H9 (cell line): Measurements from ENCODE around the gene EFCAB12. TPM values are rescaled to one million over a fixed set of nuclear protein-coding genes. Genes with fewer than 3 reads are reported as not detected.

ENCODE experiments used
- DNase-seq: peaks from one replicate; pipeline ENCODE4 v3.0.0-alpha.2; 2017
- H2AFZ ChIP-seq: one replicate; pipeline ENCODE4 v1.6.1; 2013; ENCODE audit warnings: mild to moderate bottlenecking, low read length, control low read depth, moderate library complexity
- H2AK5ac ChIP-seq: 2 replicates; pipeline ENCODE4 v1.6.1; 2013; ENCODE audit warnings: low read length, control low read depth, mixed read lengths; ENCODE audit not compliant: insufficient read length
- H2BK120ac ChIP-seq: one replicate; pipeline ENCODE4 v1.6.1; 2013; ENCODE audit warnings: low read depth, mild to moderate bottlenecking, low read length, control low read depth, inconsistent platforms; ENCODE audit not compliant: poor library complexity, severe bottlenecking
- H2BK12ac ChIP-seq: 2 replicates; pipeline ENCODE4 v1.6.1; 2013; ENCODE audit warnings: low read length, control low read depth, mixed read lengths, low read depth; ENCODE audit not compliant: insufficient read length
- H2BK15ac ChIP-seq: 2 replicates; pipeline ENCODE4 v1.6.1; 2013; ENCODE audit warnings: low read depth, low read length, control low read depth
- H2BK20ac ChIP-seq: one replicate; pipeline ENCODE4 v1.6.1; 2013; ENCODE audit warnings: low read depth, mild to moderate bottlenecking, low read length, control low read depth, inconsistent platforms; ENCODE audit not compliant: poor library complexity, severe bottlenecking
- H2BK5ac ChIP-seq: 2 replicates; pipeline ENCODE4 v1.6.1; 2013; ENCODE audit warnings: low read length, control low read depth, mixed read lengths; ENCODE audit not compliant: insufficient read length
- H3K14ac ChIP-seq: 2 replicates; pipeline ENCODE4 v1.6.1; 2013; ENCODE audit warnings: low read length, control low read depth; ENCODE audit not compliant: insufficient read depth
- H3K18ac ChIP-seq: 2 replicates; pipeline ENCODE4 v1.6.1; 2013; ENCODE audit warnings: low read depth, mild to moderate bottlenecking, mixed read lengths, low read length, control low read depth; ENCODE audit not compliant: insufficient read length
- H3K23ac ChIP-seq: 2 replicates; pipeline ENCODE4 v1.6.1; 2013; ENCODE audit warnings: low read length, control low read depth, mixed read lengths, low read depth; ENCODE audit not compliant: insufficient read length
- H3K23me2 ChIP-seq: 2 replicates; pipeline ENCODE4 v1.6.1; 2013; ENCODE audit warnings: low read depth, mild to moderate bottlenecking, mixed read lengths, low read length, control low read depth; ENCODE audit not compliant: insufficient read length, poor library complexity, severe bottlenecking
- H3K27ac ChIP-seq: 2 replicates; pipeline ENCODE4 v1.5.1; 2013; ENCODE audit warnings: low read length, control low read depth, mixed read lengths, low read depth; ENCODE audit not compliant: insufficient read length
- H3K27me3 ChIP-seq: 2 replicates; pipeline ENCODE4 v1.6.1; 2013; ENCODE audit warnings: low read length, control low read depth, inconsistent platforms; ENCODE audit not compliant: insufficient read depth
- H3K4ac ChIP-seq: 2 replicates; pipeline ENCODE4 v1.6.1; 2013; ENCODE audit warnings: low read depth, mild to moderate bottlenecking, control low read depth, inconsistent platforms, low read length, moderate library complexity
- H3K4me1 ChIP-seq: 2 replicates; pipeline ENCODE4 v1.6.1; 2013; ENCODE audit warnings: low read length, control low read depth, inconsistent platforms; ENCODE audit not compliant: insufficient read depth
- H3K4me2 ChIP-seq: 2 replicates; pipeline ENCODE4 v1.6.1; 2013; ENCODE audit warnings: low read length, control low read depth, mixed read lengths; ENCODE audit not compliant: insufficient read length, insufficient read depth
- H3K56ac ChIP-seq: 2 replicates; pipeline ENCODE4 v1.6.1; 2013; ENCODE audit warnings: low read depth, mild to moderate bottlenecking, mixed read lengths, low read length, control low read depth; ENCODE audit not compliant: insufficient read length
- H3K79me1 ChIP-seq: 2 replicates; pipeline ENCODE4 v1.6.1; 2013; ENCODE audit warnings: low read depth, mild to moderate bottlenecking, moderate library complexity, low read length, control low read depth, inconsistent platforms; ENCODE audit not compliant: insufficient read depth, poor library complexity, severe bottlenecking
- H3K79me2 ChIP-seq: 2 replicates; pipeline ENCODE4 v1.6.1; 2013; ENCODE audit warnings: low read length, control low read depth, inconsistent platforms; ENCODE audit not compliant: insufficient read depth
- H3K9ac ChIP-seq: 2 replicates; pipeline ENCODE4 v1.6.1; 2013; ENCODE audit warnings: low read length, control low read depth, mixed read lengths; ENCODE audit not compliant: insufficient read length; ENCODE audit errors: extremely low read depth
- H3K9me3 ChIP-seq: one replicate; pipeline ENCODE4 v1.6.1; 2013; ENCODE audit warnings: low read depth, low read length, inconsistent platforms; ENCODE audit not compliant: control insufficient read depth
- H3T11ph ChIP-seq: one replicate; pipeline ENCODE4 v1.6.1; 2013; ENCODE audit warnings: mild to moderate bottlenecking, low read length, control low read depth, inconsistent platforms
- H4K20me1 ChIP-seq: one replicate; pipeline ENCODE4 v1.6.1; 2013; ENCODE audit not compliant: control insufficient read depth, insufficient read length, insufficient read depth
- H4K5ac ChIP-seq: 2 replicates; pipeline ENCODE4 v1.6.1; 2013; ENCODE audit warnings: low read depth, mild to moderate bottlenecking, mixed read lengths, low read length, control low read depth; ENCODE audit not compliant: insufficient read length
- H4K8ac ChIP-seq: replicated peaks from 2 replicates; pipeline ENCODE4 v1.6.1; 2013; ENCODE audit warnings: low read length, control low read depth, mixed read lengths, low read depth; ENCODE audit not compliant: insufficient read length
- H4K91ac ChIP-seq: 2 replicates; pipeline ENCODE4 v1.6.1; 2013; ENCODE audit warnings: low read depth, mild to moderate bottlenecking, moderate library complexity, mixed read lengths, low read length, control low read depth; ENCODE audit not compliant: insufficient read length
- H3K27ac Mint-ChIP-seq, 3 experiments: 2 replicates in 2 of 3; 3 replicates in 1 of 3; pipeline ENCODE4 v1.8.0; 2020 to 2021; ENCODE audit warnings: mixed read lengths in 3 of 3, mild to moderate bottlenecking in 1 of 3, moderate library complexity in 1 of 3
- H3K27me3 Mint-ChIP-seq: 2 replicates; pipeline ENCODE4 v1.8.0; 2021; ENCODE audit warnings: low read depth, mild to moderate bottlenecking, moderate library complexity, mixed read lengths
- H3K36me3 Mint-ChIP-seq, 3 experiments: 2 replicates in 2 of 3; 3 replicates in 1 of 3; pipeline ENCODE4 v1.8.0; 2020 to 2021; ENCODE audit warnings: low read depth in 3 of 3, mixed read lengths in 3 of 3; ENCODE audit not compliant: insufficient read depth in 1 of 3
- H3K4me1 Mint-ChIP-seq, 2 experiments: 2 replicates each; pipeline ENCODE4 v1.8.0; 2020; ENCODE audit warnings: mixed read lengths in 2 of 2
- H3K4me3 Mint-ChIP-seq, 2 experiments: 2 replicates in 1 of 2; 3 replicates in 1 of 2; pipeline ENCODE4 v1.8.0; 2020 to 2021; ENCODE audit warnings: mild to moderate bottlenecking in 2 of 2, mixed read lengths in 2 of 2, moderate library complexity in 1 of 2
- H3K9me3 Mint-ChIP-seq, 2 experiments: 2 replicates in 1 of 2; 3 replicates in 1 of 2; pipeline ENCODE4 v1.8.0; 2020; ENCODE audit warnings: mild to moderate bottlenecking in 2 of 2, mixed read lengths in 2 of 2, moderate library complexity in 1 of 2
- CTCF ChIP-seq: fragments of 200-600 bp; sonication (generic); conservative IDR thresholded peaks from 3 replicates; pipeline ENCODE4 v1.8.0; 2021; ENCODE audit warnings: antibody characterized with exemption, mild to moderate bottlenecking
- WGBS: extraction: QIAGEN DNeasy Blood & Tissue Kit; methylation state at CpG from one replicate; pipeline ENCODE4 v1.1.7; 2013; ENCODE audit warnings: missing lambda C conversion rate, low lambda C conversion rate, mixed read lengths; ENCODE audit not compliant: insufficient read length; ENCODE audit errors: extremely low coverage; 5-methylcytosine and 5-hydroxymethylcytosine counted together
- total RNA-seq: library from RNA; stranded (reverse); gene quantifications from 2 replicates; pipeline ENCODE4 v1.2.1, GENCODE V29; 2021

The EFCAB12 gene
- total RNA-seq, 1 experiment from 2014 or later: 0.28 TPM

- no peak overlapping the region for H2BK12ac ChIP-seq
- no peak overlapping the region for H3K23ac ChIP-seq
- DNase-seq: no peak
- no peak overlapping the region for H4K8ac ChIP-seq
- no peak overlapping the region for H2BK120ac ChIP-seq
- H3K18ac ChIP-seq: no peak overlapping the region
- no peak overlapping the region for H3K4me2 ChIP-seq
- no peak overlapping the region for H3T11ph ChIP-seq
- H3K23me2 ChIP-seq: no peaks in the 10 kb centered on the region
- H2BK5ac ChIP-seq: no peak overlapping the region
- no peaks in the 10 kb centered on the region; the same call in 1 of the 2 replicates for H3K79me2 ChIP-seq
- H2AK5ac ChIP-seq: no peak overlapping the region
- H3K4me1 Mint-ChIP-seq: peaks cover 23 to 24% of the 10 kb centered on the region in 2 experiments
- H4K5ac ChIP-seq: no peak overlapping the region
- H3K36me3 Mint-ChIP-seq: peaks cover 26 to 79% (median 70%) of the 10 kb centered on the region in 3 experiments; a peak in 6 of 7 replicates
- no peak overlapping the region for H3K27ac Mint-ChIP-seq
- no peaks in the 10 kb centered on the region for H3K27me3 ChIP-seq
- H4K20me1 ChIP-seq: no peaks in the 10 kb centered on the region
- H2AFZ ChIP-seq: no peak overlapping the region
- H3K14ac ChIP-seq: no peak overlapping the region
- no peak overlapping the region for H3K56ac ChIP-seq
- H2BK15ac ChIP-seq: no peak overlapping the region
- no peaks in the 10 kb centered on the region for H3K79me1 ChIP-seq
- H4K91ac ChIP-seq: no peak overlapping the region
- no peaks in the 10 kb centered on the region for H3K27me3 Mint-ChIP-seq
- no peaks in the 10 kb centered on the region for H3K9me3 Mint-ChIP-seq
- H3K4me3 Mint-ChIP-seq: no peak overlapping the region
- no CpG with 5 or more reads among the region's 1 CpG for WGBS
- no peaks in the 10 kb centered on the region for H3K4me1 ChIP-seq
- H3K9ac ChIP-seq: no peak overlapping the region
- no peak for TF ChIP-seq CTCF
- H3K9me3 ChIP-seq: no peaks in the 10 kb centered on the region
- no peak overlapping the region for H3K27ac ChIP-seq
- no peak overlapping the region for H3K4ac ChIP-seq
- no peak overlapping the region for H2BK20ac ChIP-seq
Measured at GRCh38 chr3:129434140-129434539, 5.7 kb upstream of the EFCAB12 start.
